GM19324 (cell line): ENCODE data around the gene P2RY8.

ENCODE experiments used
- ATAC-seq: cut with Tn5 transposase; IDR thresholded peaks from one replicate; pipeline ENCODE4 v1.9.1; 2021; ENCODE audit warnings: mild to moderate bottlenecking, moderate library complexity; ENCODE audit not compliant: unreplicated experiment, low FRiP score

The P2RY8 gene

GRCh38 chrX:1466971-1467561, 69.9 kb downstream of the P2RY8 start:
- peak; percentile 68 for ATAC-seq

GRCh38 chrX:1466232-1466661, 70.7 kb downstream of the P2RY8 start:
- no peak for ATAC-seq

GRCh38 chrX:1465286-1466231, 71.4 kb downstream of the P2RY8 start:
- ATAC-seq, result no peak

GRCh38 chrX:1464971-1465285, 72.1 kb downstream of the P2RY8 start:
- no peak for ATAC-seq

GRCh38 chrX:1464041-1464970, 72.7 kb downstream of the P2RY8 start:
- ATAC-seq, result no peak

GRCh38 chrX:1463581-1463980, 73.4 kb downstream of the P2RY8 start:
- no peak for ATAC-seq

- no peak for ATAC-seq
Observed at GRCh38 chrX:1462596-1463251, 74.3 kb downstream of the P2RY8 start.

- ATAC-seq, result no peak
Observed at GRCh38 chrX:1462110-1462509, 74.9 kb downstream of the P2RY8 start.

GRCh38 chrX:1455948-1456280, 81.1 kb downstream of the P2RY8 start:
- no peak for ATAC-seq

- ATAC-seq, result peak; percentile 28
Observed at GRCh38 chrX:1453951-1454785, 82.8 kb downstream of the P2RY8 start.

- peak; percentile 24 for ATAC-seq
Observed at GRCh38 chrX:1453395-1453783, 83.6 kb downstream of the P2RY8 start.

GRCh38 chrX:1452516-1453394, 84.2 kb downstream of the P2RY8 start, which contains the start of gene ASMTL:
ASMTL (minus strand) TSS chrX:1452909; CDS start chrX:1452840, 69 bp downstream.
- ATAC-seq, result peak; percentile 85

GRCh38 chrX:1451661-1452515, 85.1 kb downstream of the P2RY8 start:
- ATAC-seq, result no peak

GRCh38 chrX:1451251-1451660, 85.7 kb downstream of the P2RY8 start:
- no peak for ATAC-seq

- ATAC-seq, result no peak
Observed at GRCh38 chrX:1450361-1451161, 86.4 kb downstream of the P2RY8 start.

- ATAC-seq, result no peak
Observed at GRCh38 chrX:1449823-1450149, 87.2 kb downstream of the P2RY8 start.
